ENCODE results near the gene TGFBRAP1.

GRCh38 chr2:105291981-105292380 is 37.6 kb downstream of the TGFBRAP1 start:
- no peak for TF ChIP-seq CTCF (IDR thresholded peaks at IDR 0.05; ENCODE audit: low read depth, low read length)
- no peak for TF ChIP-seq MAX (IDR thresholded peaks at IDR 0.05; ENCODE audit: low read depth, low read length)
- no peak for TF ChIP-seq POLR2A (IDR thresholded peaks at IDR 0.05; ENCODE audit: extremely low read depth, insufficient read length)
- TF ChIP-seq MYC (IDR thresholded peaks at IDR 0.05; ENCODE audit: low read depth, low read length) = no peak
